K562 (cell line): ENCODE results near the gene SCMH1. TPM values are rescaled to one million over a fixed set of nuclear protein-coding genes. Genes with fewer than 3 reads are reported as not detected.
A peak's percentile ranks its signal among the peaks of the same experiment; 100 is the strongest.

Experiments
- ATAC-seq: fragments of 200-7000 bp; cut with Tn5 transposase; 3 replicates; pipeline ENCODE4 v1.9.1; 2020; ENCODE audit warnings: moderate library complexity
- BruUV-seq: library from RNA; stranded (reverse); fragments of 400-500 nt; replicated peaks from 2 replicates; lab custom pipeline; 2021; lab: Mats Ljungman, UMichigan
- CTCF ChIA-PET: fragments of 300-600 bp; formaldehyde crosslinking; extraction: SDS; loops from one replicate; lab custom pipeline; 2021; ENCODE audit warnings: low intra/inter-chr PET ratio; lab: Yijun Ruan, JAX
- POLR2A ChIA-PET: fragments of 300-600, 350-650 bp; sonication (Branson Sonifier 250); formaldehyde crosslinking; extraction: SDS; loops from one replicate; lab custom pipeline; 2021; ENCODE audit warnings: antibody characterized with exemption, inconsistent platforms; lab: Yijun Ruan, JAX
- DNase-seq, 4 experiments: peaks; one replicate each; pipeline versions ENCODE4 v3.0.0 to v3.0.0-alpha.2; 2011 to 2018; ENCODE audit warnings: low spot score in 3 of 4, mixed read lengths in 3 of 4; ENCODE audit errors: extremely low read depth in 1 of 4
- FAIRE-seq: peaks from 2 replicates; lab custom pipeline; 2011; peaks lifted over from hg19 to GRCh38; lab: Jason Lieb, UNC
- H2AFZ ChIP-seq: 2 replicates; pipeline ENCODE4 v1.6.0; 2011; ENCODE audit warnings: low read depth, low read length, control low read depth, inconsistent platforms
- H3K27ac ChIP-seq: fragments of 200-600 bp; 3 replicates; pipeline ENCODE4 v1.8.0; 2011; ENCODE audit warnings: low read depth, mild to moderate bottlenecking, control low read depth, inconsistent platforms, low read length, moderate library complexity, mixed read lengths; ENCODE audit errors: extremely low read depth
- H3K27me3 ChIP-seq, 2 experiments: fragments of 300-600 bp in 1 of 2; 2 replicates in 1 of 2; 3 replicates in 1 of 2; pipeline versions ENCODE4 v1.6.0 to v1.8.0; 2011; ENCODE audit warnings: inconsistent platforms in 2 of 2, low read length in 2 of 2, mild to moderate bottlenecking in 1 of 2, mixed read lengths in 1 of 2, moderate library complexity in 1 of 2; ENCODE audit not compliant: control insufficient read depth in 2 of 2, insufficient read depth in 2 of 2
- H3K36me3 ChIP-seq: fragments of 300-600 bp; 3 replicates; pipeline ENCODE4 v1.8.0; 2011; ENCODE audit warnings: mild to moderate bottlenecking, low read length, inconsistent platforms; ENCODE audit not compliant: control insufficient read depth, insufficient read depth
- H3K4me1 ChIP-seq, 2 experiments: fragments of 200-600 bp in 1 of 2; replicated peaks in 1 of 2; 2 replicates in 1 of 2; 3 replicates in 1 of 2; pipeline versions ENCODE4 v1.5.1 to v1.8.0; 2011; ENCODE audit warnings: inconsistent platforms in 2 of 2, low read length in 2 of 2, mild to moderate bottlenecking in 1 of 2, mixed read lengths in 1 of 2, moderate library complexity in 1 of 2; ENCODE audit not compliant: control insufficient read depth in 2 of 2, insufficient read depth in 2 of 2
- H3K4me2 ChIP-seq: 2 replicates; pipeline ENCODE4 v1.6.1; 2011; ENCODE audit warnings: low read length, control low read depth, inconsistent platforms, mixed read lengths; ENCODE audit not compliant: insufficient read depth
- H3K4me3 ChIP-seq: fragments of 200-600 bp; sonication (generic), shearing (Covaris generic); 2 replicates; pipeline ENCODE4 v1.5.1; 2016; ENCODE audit warnings: control low read depth, inconsistent platforms
- H3K79me2 ChIP-seq: fragments of 200-600 bp; 3 replicates; pipeline ENCODE4 v1.8.0; 2011; ENCODE audit warnings: low read length, inconsistent platforms; ENCODE audit not compliant: control insufficient read depth, insufficient read depth
- H3K9ac ChIP-seq, 2 experiments: 2 replicates each; pipeline versions ENCODE4 v1.6.0 to v1.6.1; 2011; ENCODE audit warnings: low read depth in 2 of 2, low read length in 2 of 2, control low read depth in 1 of 2, inconsistent platforms in 1 of 2, mild to moderate bottlenecking in 1 of 2, mixed read lengths in 1 of 2; ENCODE audit not compliant: insufficient read depth in 1 of 2
- H3K9me1 ChIP-seq: one replicate; pipeline ENCODE4 v1.6.0; 2011; ENCODE audit warnings: inconsistent platforms, mild to moderate bottlenecking, low read length, moderate library complexity; ENCODE audit not compliant: control insufficient read depth, insufficient read depth
- H3K9me3 ChIP-seq: replicated peaks from 2 replicates; pipeline ENCODE4 v1.5.1; 2011; ENCODE audit warnings: low read depth, low read length, inconsistent platforms; ENCODE audit not compliant: control insufficient read depth, insufficient read depth
- H4K20me1 ChIP-seq: replicated peaks from 2 replicates; pipeline ENCODE4 v1.6.1; 2011; ENCODE audit warnings: low read length, inconsistent platforms, mixed read lengths; ENCODE audit not compliant: control insufficient read depth, insufficient read depth
- CBFA2T2 ChIP-seq: fragments of 450-650 bp; conservative IDR thresholded peaks from 2 replicates; pipeline ENCODE4 v1.6.1; 2017; ENCODE audit warnings: mild to moderate bottlenecking
- CCNT2 ChIP-seq: IDR thresholded peaks from 2 replicates; pipeline ENCODE4 v1.6.1; 2011; ENCODE audit warnings: borderline replicate concordance, low read depth, mild to moderate bottlenecking, moderate library complexity, mixed read lengths, low read length; ENCODE audit not compliant: insufficient read length; ENCODE audit errors: extremely low read depth
- CREM ChIP-seq: IDR thresholded peaks from 2 replicates; pipeline ENCODE4 v1.6.1; 2014; ENCODE audit warnings: antibody characterized with exemption, low read depth
- GATAD2B ChIP-seq: fragments of 450-650 bp; IDR thresholded peaks from 2 replicates; pipeline ENCODE4 v1.6.1; 2017; ENCODE audit warnings: mild to moderate bottlenecking, borderline replicate concordance
- HNRNPL ChIP-seq: fragments of 200-400 bp; formaldehyde crosslinking; IDR thresholded peaks from 2 replicates; pipeline ENCODE4 v1.6.1; 2017; ENCODE audit warnings: low read depth, mild to moderate bottlenecking, low read length
- MAFK ChIP-seq: IDR thresholded peaks from 2 replicates; pipeline ENCODE4 v1.6.1; 2011; ENCODE audit warnings: low read length, improper control_type of control experiment
- NR4A1 ChIP-seq, 2 experiments: fragments of 250-450 bp in 1 of 2; fragments of 450-650 bp in 1 of 2; sonication (Bioruptor Pico) in 1 of 2; IDR thresholded peaks; 2 replicates each; pipeline versions ENCODE4 v1.4.0 to v1.6.1; 2016 to 2020; ENCODE audit warnings: mild to moderate bottlenecking in 2 of 2, missing compliant biosample characterization in 1 of 2, missing genetic modification characterization in 1 of 2, moderate library complexity in 1 of 2
- PTBP1 ChIP-seq: fragments of 200-400 bp; formaldehyde crosslinking; IDR thresholded peaks from 2 replicates; pipeline ENCODE4 v1.6.1; 2017; ENCODE audit warnings: low read depth, low read length
- ZBTB17 ChIP-seq: fragments of 450-650 bp; formaldehyde crosslinking; IDR thresholded peaks from 2 replicates; pipeline ENCODE4 v1.4.0; 2020; ENCODE audit warnings: mild to moderate bottlenecking
- ZBTB7A ChIP-seq: IDR thresholded peaks from 2 replicates; pipeline ENCODE4 v1.6.1; 2011; ENCODE audit warnings: low read depth, mild to moderate bottlenecking, low read length, moderate library complexity, borderline replicate concordance; ENCODE audit not compliant: control insufficient read depth
- ZNF121 ChIP-seq: sonication (generic); formaldehyde crosslinking; conservative IDR thresholded peaks from 2 replicates; pipeline ENCODE4 v1.8.0; 2022; ENCODE audit warnings: missing genetic modification reagents
- ZNF324 ChIP-seq: fragments of 250-450 bp; sonication (Bioruptor Pico); IDR thresholded peaks from 2 replicates; pipeline ENCODE4 v1.4.0; 2020; ENCODE audit warnings: mild to moderate bottlenecking
- WGBS: fragments of 100-300 bp; shearing (Covaris generic); methylation state at CpG from one replicate; pipeline ENCODE4 v1.1.6; 2016; ENCODE audit warnings: low coverage, mixed read lengths; ENCODE audit not compliant: insufficient coverage; ENCODE audit errors: missing lambda C conversion rate; 5-methylcytosine and 5-hydroxymethylcytosine counted together
- in situ Hi-C: fragments of 300-500 bp; cut with MboI; formaldehyde crosslinking; loops from 4 replicates; pipeline ENCODE4 v1.15.0; 2018; ENCODE audit warnings: inconsistent platforms, mixed read lengths
- intact Hi-C: fragments of 100-400 bp; cut with micrococcal nuclease; formaldehyde crosslinking; loops from 2 replicates; pipeline ENCODE4 v1.14.2; 2022
- polyA plus RNA-seq, 8 experiments: library from polyadenylated mRNA; depleted of rRNA in 4 of 8; stranded (reverse) in 5 of 8; unstranded in 3 of 8; fragments of >200 nt; fragmentation: Nextera tagmentation in 2 of 8; fragmentation: Illumina TruSeq in 1 of 8; extraction: Ambion mirVana in 2 of 8; extraction: Trizol in 1 of 8; gene quantifications; 2 replicates each; pipeline versions ENCODE4 v1.2.1 to v1.2.3, GENCODE V29; 2011 to 2014; ENCODE audit warnings: inconsistent platforms in 1 of 8, missing spikeins in 1 of 8
- total RNA-seq, 7 experiments: library from RNA; depleted of rRNA in 6 of 7; stranded (reverse); fragments of >200 nt in 6 of 7; fragmentation: Illumina TruSeq in 2 of 7; extraction: Trizol in 2 of 7; gene quantifications; 2 replicates each; pipeline versions ENCODE4 v1.2.1 to v1.2.3, GENCODE V29; 2011 to 2021; ENCODE audit warnings: low replicate concordance in 1 of 7
- TF ChIP-seq, protein P1 (sequence below): fragments of 200-800 bp; sonication (Bioruptor generic); IDR thresholded peaks from 2 replicates; pipeline ENCODE4 v1.6.1; 2016; ENCODE audit warnings: missing genetic modification characterization, missing compliant biosample characterization

Gene SCMH1
- total and polyA plus RNA-seq, 9 of the 15 experiments (the other 6 are each of a cell fraction or from before 2014, with no cell fraction given) = 8.5 to 37.0 (median 26.8) TPM

DNA sequence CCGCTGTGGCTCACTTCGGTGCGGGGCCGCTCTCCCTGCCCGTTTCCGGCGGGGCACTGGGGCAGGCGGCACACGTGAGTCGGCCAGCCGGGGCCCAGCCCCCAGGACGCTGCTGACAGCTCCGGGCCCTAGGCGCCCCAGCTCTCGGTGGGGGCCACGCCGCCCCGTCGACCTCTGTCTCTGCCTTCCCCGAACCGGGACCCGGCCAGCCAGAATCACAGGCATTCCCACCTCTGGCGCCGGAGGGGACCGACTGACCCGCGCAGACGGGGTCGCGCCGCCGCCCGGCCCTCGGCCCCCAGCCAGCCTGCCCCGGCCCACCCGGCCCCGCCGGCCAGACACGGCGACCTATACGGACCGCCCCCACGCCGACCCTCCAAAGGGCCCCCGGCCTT lies 755 bp downstream of the SCMH1 start:
- H3K9me3 ChIP-seq = no peaks in the 10 kb centered on the region
- H3K27ac ChIP-seq = peak overlapping the region; percentile 80
- peak in 2 of 4 experiments; percentile 58 to 60 for DNase-seq
- in situ Hi-C loops (no loop called here), intact Hi-C loops (loop anchor here (2.0 to 10.0 kb wide), 2 partner anchors 81 to 197 kb away; no protein-coding TSS in a partner anchor)
- peaks cover 35 to 57% of the 10 kb centered on the region in 2 experiments for H3K4me1 ChIP-seq
- H3K4me3 ChIP-seq = peak overlapping the region; percentile 66
- peak overlapping the region; percentile 71 for H3K4me2 ChIP-seq
- H3K9me1 ChIP-seq = no peaks in the 10 kb centered on the region
- WGBS = 2% methylated on average over 21 of the region's 45 CpGs
- POLR2A ChIA-PET = interaction anchor here (0.6 to 1.2 kb wide), 6 partner anchors 14 to 793 kb away, joined by 3 to 5 read pairs (median 3); no protein-coding TSS in a partner anchor
- no TSS peak for BruUV-seq
- H3K27me3 ChIP-seq = no peaks in the 10 kb centered on the region
- ATAC-seq = peak; percentile 66
- peak overlapping the region; percentile 89 for H2AFZ ChIP-seq
- peaks cover 18% of the 10 kb centered on the region for H4K20me1 ChIP-seq
- peak overlapping the region; percentile 78 to 94 for H3K9ac ChIP-seq
- peaks cover 60% of the 10 kb centered on the region for H3K79me2 ChIP-seq
- no peak for FAIRE-seq
- CTCF ChIA-PET = no interaction called here
- no peaks in the 10 kb centered on the region for H3K36me3 ChIP-seq
- TF ChIP-seq CBFA2T2 = no peak
- TF ChIP-seq ZBTB17 (CRISPR knock-in tag) = 0 out of 2 replicates have a peak, but pooled peaks have one; percentile 7
- no peak for TF ChIP-seq MAFK
- TF ChIP-seq GATAD2B = peak; percentile 74; the same call in 1 of the 2 replicates
- TF ChIP-seq ZBTB7A = peak; percentile 10; the same call in 1 of the 2 replicates
- peak; percentile 10; the same call in 1 of the 2 replicates for TF ChIP-seq ZNF324 (CRISPR knock-in tag)
- 0 out of 2 replicates have a peak, but pooled peaks have one; percentile 86 for TF ChIP-seq NR4A1 (CRISPR knock-in tag; IDR thresholded peaks at IDR 0.05)
- TF ChIP-seq NR4A1 (tag; IDR thresholded peaks at IDR 0.05) = no peak
- TF ChIP-seq HNRNPL = peak; percentile 85; the same call in 1 of the 2 replicates
- TF ChIP-seq CREM = no peak
- TF ChIP-seq, protein P1, sequence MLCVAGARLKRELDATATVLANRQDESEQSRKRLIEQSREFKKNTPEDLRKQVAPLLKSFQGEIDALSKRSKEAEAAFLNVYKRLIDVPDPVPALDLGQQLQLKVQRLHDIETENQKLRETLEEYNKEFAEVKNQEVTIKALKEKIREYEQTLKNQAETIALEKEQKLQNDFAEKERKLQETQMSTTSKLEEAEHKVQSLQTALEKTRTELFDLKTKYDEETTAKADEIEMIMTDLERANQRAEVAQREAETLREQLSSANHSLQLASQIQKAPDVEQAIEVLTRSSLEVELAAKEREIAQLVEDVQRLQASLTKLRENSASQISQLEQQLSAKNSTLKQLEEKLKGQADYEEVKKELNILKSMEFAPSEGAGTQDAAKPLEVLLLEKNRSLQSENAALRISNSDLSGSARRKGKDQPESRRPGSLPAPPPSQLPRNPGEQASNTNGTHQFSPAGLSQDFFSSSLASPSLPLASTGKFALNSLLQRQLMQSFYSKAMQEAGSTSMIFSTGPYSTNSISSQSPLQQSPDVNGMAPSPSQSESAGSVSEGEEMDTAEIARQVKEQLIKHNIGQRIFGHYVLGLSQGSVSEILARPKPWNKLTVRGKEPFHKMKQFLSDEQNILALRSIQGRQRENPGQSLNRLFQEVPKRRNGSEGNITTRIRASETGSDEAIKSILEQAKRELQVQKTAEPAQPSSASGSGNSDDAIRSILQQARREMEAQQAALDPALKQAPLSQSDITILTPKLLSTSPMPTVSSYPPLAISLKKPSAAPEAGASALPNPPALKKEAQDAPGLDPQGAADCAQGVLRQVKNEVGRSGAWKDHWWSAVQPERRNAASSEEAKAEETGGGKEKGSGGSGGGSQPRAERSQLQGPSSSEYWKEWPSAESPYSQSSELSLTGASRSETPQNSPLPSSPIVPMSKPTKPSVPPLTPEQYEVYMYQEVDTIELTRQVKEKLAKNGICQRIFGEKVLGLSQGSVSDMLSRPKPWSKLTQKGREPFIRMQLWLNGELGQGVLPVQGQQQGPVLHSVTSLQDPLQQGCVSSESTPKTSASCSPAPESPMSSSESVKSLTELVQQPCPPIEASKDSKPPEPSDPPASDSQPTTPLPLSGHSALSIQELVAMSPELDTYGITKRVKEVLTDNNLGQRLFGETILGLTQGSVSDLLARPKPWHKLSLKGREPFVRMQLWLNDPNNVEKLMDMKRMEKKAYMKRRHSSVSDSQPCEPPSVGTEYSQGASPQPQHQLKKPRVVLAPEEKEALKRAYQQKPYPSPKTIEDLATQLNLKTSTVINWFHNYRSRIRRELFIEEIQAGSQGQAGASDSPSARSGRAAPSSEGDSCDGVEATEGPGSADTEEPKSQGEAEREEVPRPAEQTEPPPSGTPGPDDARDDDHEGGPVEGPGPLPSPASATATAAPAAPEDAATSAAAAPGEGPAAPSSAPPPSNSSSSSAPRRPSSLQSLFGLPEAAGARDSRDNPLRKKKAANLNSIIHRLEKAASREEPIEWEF (CRISPR knock-in tag) = no peak
- peak; percentile 34 for TF ChIP-seq CCNT2
- TF ChIP-seq PTBP1 = no peak
- TF ChIP-seq ZNF121 (CRISPR knock-in tag) = no peak
